ENCODE measurements around the gene NSDHL. TPM values are rescaled to one million over a fixed set of nuclear protein-coding genes. Genes with fewer than 3 reads are reported as not detected.
A peak's percentile ranks its signal among the peaks of the same experiment; 100 is the strongest.

The NSDHL gene
- total RNA-seq, 2 donors from 2014 or later: 14.1 to 28.1 TPM

GRCh38 chrX:152896450-152896849 is 65.6 kb downstream of the NSDHL start:
- TF ChIP-seq CTCF (IDR thresholded peaks at IDR 0.05): no peak
- Histone ChIP-seq H3K27ac (no peak overlapping the region), H3K4me1 (no peaks in the 10 kb centered on the region), H3K36me3 (no peaks in the 10 kb centered on the region), H3K9me3 (no peaks in the 10 kb centered on the region), H3K4me3 (no peak overlapping the region), H3K27me3 (no peaks in the 10 kb centered on the region)
- no peak for DNase-seq (ENCODE audit: low spot score)

- Histone ChIP-seq H3K9me3 (no peaks in the 10 kb centered on the region), H3K4me3 (peak within 1 kb of the TSS; percentile 12 to 35), H3K27me3 (no peaks in the 10 kb centered on the region), H3K36me3 (no peaks in the 10 kb centered on the region), H3K4me1 (no peaks in the 10 kb centered on the region), H3K27ac (no peak within 1 kb of the TSS)
- no peak for DNase-seq (ENCODE audit: low spot score)
- TF ChIP-seq CTCF (IDR thresholded peaks at IDR 0.05): no peak
Observed at GRCh38 chrX:152897222-152898131, 66.6 kb downstream of the NSDHL start, which contains the start of gene ZNF185. TSS of gene ZNF185 (plus strand) at chrX:152898067. CDS start at chrX:152914490, 16,423 bp downstream.

- DNase-seq (ENCODE audit: low spot score): no peak
- H3K4me3 ChIP-seq: no peak overlapping the region
- H3K9me3 ChIP-seq: no peaks in the 10 kb centered on the region
- H3K27me3 ChIP-seq: no peaks in the 10 kb centered on the region
- H3K27ac ChIP-seq: no peak overlapping the region
- no peak for TF ChIP-seq CTCF (IDR thresholded peaks at IDR 0.05)
- H3K4me1 ChIP-seq: no peaks in the 10 kb centered on the region
- H3K36me3 ChIP-seq: no peaks in the 10 kb centered on the region
Observed at GRCh38 chrX:152898442-152898841, 67.6 kb downstream of the NSDHL start.

- H3K9me3 ChIP-seq: no peaks in the 10 kb centered on the region
- H3K4me1 ChIP-seq: no peaks in the 10 kb centered on the region
- no peak overlapping the region for H3K27ac ChIP-seq
- no peak overlapping the region for H3K4me3 ChIP-seq
- DNase-seq (ENCODE audit: low spot score): no peak
- no peaks in the 10 kb centered on the region for H3K27me3 ChIP-seq
- no peak for TF ChIP-seq CTCF (IDR thresholded peaks at IDR 0.05)
- H3K36me3 ChIP-seq: no peaks in the 10 kb centered on the region
Observed at GRCh38 chrX:152899111-152899873, 68.4 kb downstream of the NSDHL start.

- no peak overlapping the region for H3K4me3 ChIP-seq
- no peak for TF ChIP-seq CTCF (IDR thresholded peaks at IDR 0.05)
- no peaks in the 10 kb centered on the region for H3K4me1 ChIP-seq
- no peaks in the 10 kb centered on the region for H3K9me3 ChIP-seq
- no peaks in the 10 kb centered on the region for H3K27me3 ChIP-seq
- no peak for DNase-seq (ENCODE audit: low spot score)
- H3K27ac ChIP-seq: no peak overlapping the region
- H3K36me3 ChIP-seq: no peaks in the 10 kb centered on the region
Observed at GRCh38 chrX:152899874-152900719, 69.2 kb downstream of the NSDHL start.
